Measurements from ENCODE around the gene RNH1.
A peak's percentile ranks its signal among the peaks of the same experiment; 100 is the strongest.

RNH1 gene

GRCh38 chr11:539971-540481 lies 33.0 kb upstream of the RNH1 start:
- TF ChIP-seq MAX (IDR thresholded peaks at IDR 0.05; ENCODE audit: low read depth, low read length) = no peak
- no peak for TF ChIP-seq CTCF (IDR thresholded peaks at IDR 0.05; ENCODE audit: low read depth, low read length)
- TF ChIP-seq POLR2A (IDR thresholded peaks at IDR 0.05; ENCODE audit: extremely low read depth, insufficient read length) = no peak
- no peak for TF ChIP-seq MYC (IDR thresholded peaks at IDR 0.05; ENCODE audit: low read depth, low read length)
- DNase-seq (ENCODE audit: low read depth) = no peak
- no peak overlapping the region for H3K4me3 ChIP-seq (ENCODE audit: low read depth, low read length)

- TF ChIP-seq MYC (IDR thresholded peaks at IDR 0.05; ENCODE audit: low read depth, low read length) = no peak
- TF ChIP-seq MAX (IDR thresholded peaks at IDR 0.05; ENCODE audit: low read depth, low read length) = no peak
- TF ChIP-seq POLR2A (IDR thresholded peaks at IDR 0.05; ENCODE audit: extremely low read depth, insufficient read length) = no peak
- TF ChIP-seq CTCF (IDR thresholded peaks at IDR 0.05; ENCODE audit: low read depth, low read length) = no peak
- DNase-seq (ENCODE audit: low read depth) = no peak
- H3K4me3 ChIP-seq (ENCODE audit: low read depth, low read length) = no peak overlapping the region
Measured at GRCh38 chr11:538431-539051, 31.5 kb upstream of the RNH1 start.

GRCh38 chr11:537622-538430 lies 30.8 kb upstream of the RNH1 start:
- no peak for TF ChIP-seq MAX (IDR thresholded peaks at IDR 0.05; ENCODE audit: low read depth, low read length)
- no peak for TF ChIP-seq MYC (IDR thresholded peaks at IDR 0.05; ENCODE audit: low read depth, low read length)
- no peak for TF ChIP-seq POLR2A (IDR thresholded peaks at IDR 0.05; ENCODE audit: extremely low read depth, insufficient read length)
- no peak for TF ChIP-seq CTCF (IDR thresholded peaks at IDR 0.05; ENCODE audit: low read depth, low read length)
- peak overlapping the region; percentile 50 for H3K4me3 ChIP-seq (ENCODE audit: low read depth, low read length)
- no peak for DNase-seq (ENCODE audit: low read depth)

GRCh38 chr11:536841-537621 lies 30.0 kb upstream of the RNH1 start, which contains the start of gene LRRC56:
LRRC56 (plus strand) TSS chr11:537527; CDS start chr11:540685, 3,158 bp downstream.
- DNase-seq (ENCODE audit: low read depth) = peak; percentile 94
- peak within 1 kb of the TSS; percentile 66 for H3K4me3 ChIP-seq (ENCODE audit: low read depth, low read length)
- TF ChIP-seq MAX (IDR thresholded peaks at IDR 0.05; ENCODE audit: low read depth, low read length) = peak; percentile 100
- peak; percentile 49 for TF ChIP-seq POLR2A (IDR thresholded peaks at IDR 0.05; ENCODE audit: extremely low read depth, insufficient read length)
- TF ChIP-seq CTCF (IDR thresholded peaks at IDR 0.05; ENCODE audit: low read depth, low read length) = no peak
- peak; percentile 97 for TF ChIP-seq MYC (IDR thresholded peaks at IDR 0.05; ENCODE audit: low read depth, low read length)
